GM18519 (cell line): ENCODE results near the gene TUSC2.
A peak's percentile ranks its signal among the peaks of the same experiment; 100 is the strongest.
"Not testable (repeated sequence)": the region's sequence is repeated elsewhere in the genome, so short reads cannot be mapped to it uniquely, and the experiment has no call there.

Experiments
- ATAC-seq: cut with Tn5 transposase; IDR thresholded peaks from one replicate; pipeline ENCODE4 v1.9.1; 2021; ENCODE audit warnings: mild to moderate bottlenecking, moderate library complexity; ENCODE audit not compliant: unreplicated experiment, low FRiP score

TUSC2 gene

DNA sequence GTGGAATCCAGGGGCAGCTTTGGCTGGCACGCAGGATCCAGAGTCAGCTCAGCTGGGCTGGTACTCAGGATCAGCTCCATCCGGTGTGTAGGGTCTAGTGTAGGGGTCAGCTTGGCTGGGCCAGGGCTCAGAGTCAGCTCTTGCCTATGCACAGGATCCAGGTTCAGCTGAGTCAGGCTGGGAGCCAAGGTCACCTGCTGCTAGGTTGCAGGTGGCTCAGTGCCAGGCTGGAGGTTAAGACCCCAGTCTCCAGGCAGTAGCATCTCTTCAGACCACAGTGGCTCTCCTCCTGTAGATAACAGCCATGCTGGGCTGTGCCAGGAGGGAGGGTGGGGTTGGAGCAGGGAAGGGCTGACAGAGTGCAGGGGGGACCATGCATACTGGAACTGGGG, 30.6 kb downstream of the TUSC2 start:
- ATAC-seq = no peak

DNA sequence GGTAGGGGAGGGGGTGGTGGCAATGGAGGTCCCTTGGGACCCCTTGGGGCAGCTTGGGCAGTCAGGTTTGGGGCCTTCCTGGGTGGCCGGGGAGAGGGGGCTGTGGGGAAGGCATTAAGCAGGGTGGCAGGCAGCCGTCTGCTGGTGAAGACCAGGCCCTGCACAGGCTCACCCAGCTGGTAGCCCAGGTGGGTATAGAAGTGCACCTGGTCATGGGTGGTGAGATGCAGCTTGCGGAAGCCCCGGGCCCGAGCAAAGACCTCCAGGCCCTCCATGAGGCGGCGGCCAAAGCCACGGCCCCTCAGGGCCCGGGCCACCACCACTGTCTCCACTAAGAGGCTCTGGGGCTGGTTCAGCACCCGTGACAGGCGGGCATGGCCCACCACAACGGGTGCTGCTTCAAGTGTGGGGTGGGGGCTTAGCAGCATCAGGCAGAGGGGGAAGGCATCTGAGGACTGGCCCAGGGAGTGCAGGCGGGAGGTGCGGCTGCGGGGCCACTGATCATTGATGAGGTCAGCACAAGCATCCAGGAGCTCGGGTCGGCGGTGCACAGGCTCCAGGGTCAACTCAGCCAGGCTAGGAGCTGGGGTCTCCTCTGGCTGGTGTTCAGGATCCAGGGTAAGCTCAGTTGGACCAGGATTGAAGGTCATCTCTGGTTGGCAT, 31.2 kb downstream of the TUSC2 start:
- no peak for ATAC-seq

DNA sequence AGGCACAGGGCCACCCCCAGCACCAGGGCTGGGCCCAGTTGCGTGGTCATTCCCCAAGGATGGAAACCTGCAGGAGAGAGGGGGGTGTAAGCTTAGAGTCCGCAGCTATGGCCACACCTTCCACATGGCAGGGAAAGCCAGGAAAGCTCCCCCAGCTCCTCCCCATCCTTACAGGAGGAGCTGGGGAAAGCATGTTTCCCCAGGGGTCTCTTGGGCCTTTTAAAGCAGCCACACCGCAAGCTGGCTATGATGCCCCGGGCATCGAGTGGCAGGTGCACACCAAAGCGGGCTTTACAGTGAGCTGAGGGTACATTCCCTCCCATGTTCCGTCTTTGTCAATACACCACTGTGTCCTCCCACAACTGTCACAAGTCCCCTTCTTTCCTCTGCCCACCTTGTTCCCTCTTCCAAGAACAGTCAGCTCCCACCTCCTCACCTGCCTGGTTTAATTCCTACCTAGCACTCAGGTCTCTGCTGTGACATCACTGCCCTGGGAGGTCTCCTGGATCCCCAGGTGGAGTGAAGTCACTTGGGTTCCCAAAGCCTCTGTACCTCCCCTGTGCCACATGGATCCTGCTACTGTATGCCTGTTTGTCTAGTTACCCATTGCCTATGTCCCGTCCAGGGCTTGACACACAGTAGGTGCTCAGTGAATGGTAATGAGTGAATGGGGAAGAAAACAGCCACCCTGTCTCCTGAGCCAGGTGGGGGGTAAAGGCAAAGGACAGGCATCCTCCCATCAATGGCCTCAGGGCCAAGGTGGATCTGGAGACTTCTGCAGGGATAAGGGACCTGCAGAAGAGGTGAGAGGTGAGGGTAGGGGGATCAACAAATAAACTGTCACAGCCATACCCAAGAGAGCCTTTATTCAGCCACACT, 32.2 kb downstream of the TUSC2 start:
- ATAC-seq = no peak

DNA sequence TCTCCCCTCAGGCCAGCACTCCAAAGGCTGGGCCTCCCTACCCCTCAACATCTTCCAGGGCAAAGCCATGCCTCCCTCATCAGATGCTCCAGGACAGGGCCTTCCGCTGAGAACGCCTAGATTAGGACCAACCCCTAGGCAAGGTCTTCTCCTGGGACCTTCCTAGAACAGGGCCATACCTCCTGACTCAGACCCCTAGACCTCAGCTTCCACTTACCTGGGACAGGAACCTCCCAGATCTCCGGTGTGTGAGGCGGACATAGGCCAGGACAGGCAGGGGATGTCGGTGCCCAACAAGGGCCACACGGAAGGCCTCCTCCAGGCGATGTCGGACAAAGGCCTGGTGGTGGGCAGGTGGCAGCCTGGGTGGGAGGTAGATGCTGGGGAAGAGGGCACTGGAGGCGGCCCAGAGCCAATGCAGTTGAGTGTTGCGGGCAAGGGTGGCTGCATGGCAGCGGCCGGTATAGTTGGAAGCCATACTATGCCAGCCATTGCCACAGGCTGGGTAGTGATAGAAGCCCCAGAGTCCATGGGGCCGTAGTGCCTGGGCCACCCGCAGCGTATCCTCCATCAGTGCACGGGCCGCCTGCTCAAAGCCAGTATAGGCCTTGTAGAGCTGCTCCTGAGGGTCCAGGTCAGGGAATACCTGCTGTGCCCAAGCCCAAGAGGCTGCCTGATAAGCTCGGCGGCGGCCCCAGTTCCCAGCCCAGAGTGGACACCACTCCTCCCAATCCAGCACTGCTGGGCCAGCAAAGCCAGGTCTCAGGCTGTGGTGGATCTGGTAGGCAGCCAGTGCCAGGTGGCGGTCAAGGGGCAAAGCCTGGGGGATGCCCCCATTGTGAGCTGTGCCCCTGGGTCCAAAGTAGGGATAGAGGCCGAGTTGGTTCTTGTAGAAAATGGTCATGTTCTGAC, 33.3 kb downstream of the TUSC2 start:
- ATAC-seq = no peak

DNA sequence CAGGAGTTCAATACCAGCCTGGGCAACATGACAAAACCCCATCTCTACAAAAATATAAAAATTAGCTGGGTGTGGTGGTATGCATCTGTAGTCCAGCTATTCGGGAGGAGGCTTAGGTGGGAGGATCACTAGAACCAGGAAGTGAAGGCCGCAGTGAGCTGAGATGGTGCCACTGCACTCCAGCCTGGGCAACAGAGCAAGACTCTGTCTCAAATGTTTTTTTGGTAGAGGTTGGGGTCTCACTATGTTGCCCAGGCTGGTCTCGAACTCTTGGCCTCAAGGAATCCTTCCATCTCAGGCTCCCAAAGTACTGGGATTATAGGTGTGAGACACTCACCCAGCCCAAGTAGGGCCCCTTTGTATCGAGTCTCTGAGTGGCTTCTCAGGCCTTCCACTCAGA, 33.9 kb downstream of the TUSC2 start:
- ATAC-seq = no peak

DNA sequence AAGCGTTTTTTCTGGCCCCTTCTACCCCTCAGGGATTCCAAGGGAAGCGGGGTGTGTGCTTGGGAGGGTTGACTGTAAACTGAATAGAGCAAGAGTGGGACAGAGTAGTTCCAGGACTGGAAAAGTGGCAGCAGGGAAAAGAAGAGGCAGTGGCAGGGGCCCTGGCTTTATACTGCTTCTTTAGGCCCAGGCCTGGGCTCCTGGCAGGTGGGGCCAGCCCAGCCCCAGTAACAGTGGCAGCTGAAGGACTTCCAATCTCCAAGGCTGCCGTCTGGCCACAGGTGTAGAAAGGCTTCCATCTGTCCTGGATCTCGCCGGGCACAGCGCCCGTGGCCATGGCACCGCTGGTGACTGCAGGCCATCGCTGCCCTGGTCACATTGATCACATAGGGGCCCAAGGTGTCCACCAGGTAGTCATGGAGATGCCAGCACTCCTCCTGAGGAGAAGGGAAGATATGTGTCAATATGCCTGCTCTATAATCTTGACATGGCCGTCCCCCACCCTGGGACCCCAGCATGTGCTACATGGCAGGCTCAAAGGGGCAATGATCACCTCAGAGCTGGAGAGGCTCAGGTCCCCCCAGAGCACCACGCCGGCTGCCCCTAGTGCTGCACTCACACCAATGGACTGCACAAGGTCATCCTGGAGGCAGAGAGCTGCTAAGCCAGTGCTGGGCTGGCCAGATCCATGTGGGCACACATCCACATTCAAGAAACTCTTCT, 34.8 kb downstream of the TUSC2 start:
- no peak for ATAC-seq

DNA sequence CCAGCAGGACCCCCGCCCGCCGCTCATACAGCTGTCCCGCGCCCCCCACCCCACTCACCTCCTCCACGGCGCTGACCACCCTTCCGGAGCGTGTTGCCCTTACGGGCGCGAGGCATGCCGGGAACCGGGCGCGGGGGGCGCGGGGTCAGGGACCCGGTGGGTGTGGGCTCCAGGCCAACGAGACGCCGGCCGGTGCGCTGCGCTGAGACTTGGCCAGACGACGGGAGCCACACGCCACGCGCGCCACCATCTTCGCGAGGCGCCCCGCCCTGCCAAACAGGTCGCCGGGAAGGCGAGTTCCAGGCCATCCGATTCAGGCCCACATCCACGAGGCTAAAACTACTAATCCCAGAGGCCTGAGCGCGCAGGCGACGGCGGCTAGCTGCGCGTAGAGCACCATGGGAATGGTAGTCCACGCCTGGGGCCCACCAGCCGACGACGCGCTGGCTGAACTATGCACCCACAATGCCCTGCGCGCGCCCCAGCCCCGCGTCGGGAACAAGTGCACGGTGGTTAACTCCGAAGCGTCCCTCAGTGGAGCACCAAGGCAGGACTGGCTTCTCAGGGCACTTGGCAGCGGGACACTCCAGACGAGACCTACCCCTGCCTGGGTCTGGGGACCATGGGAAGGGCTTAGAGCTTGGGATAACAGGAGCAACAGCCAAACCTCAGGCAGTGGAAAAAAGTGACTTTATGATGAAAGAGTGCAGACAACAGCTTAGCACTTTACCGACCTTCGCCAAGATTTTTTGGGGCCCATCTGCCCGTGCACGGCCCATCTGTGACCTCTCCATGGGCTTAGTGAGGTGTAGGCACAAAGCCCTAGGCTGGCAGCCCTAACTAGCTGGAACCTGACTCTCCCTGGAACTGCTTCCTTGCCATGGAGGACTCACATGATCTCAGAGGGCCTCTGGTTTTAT, 35.6 kb downstream of the TUSC2 start, which contains the start of gene IFRD2:
TSS of gene IFRD2 (minus strand) at position 271 of the 920 bp plus-strand sequence. CDS start at position 116, 155 bp downstream.
- peak; percentile 83 for ATAC-seq

DNA sequence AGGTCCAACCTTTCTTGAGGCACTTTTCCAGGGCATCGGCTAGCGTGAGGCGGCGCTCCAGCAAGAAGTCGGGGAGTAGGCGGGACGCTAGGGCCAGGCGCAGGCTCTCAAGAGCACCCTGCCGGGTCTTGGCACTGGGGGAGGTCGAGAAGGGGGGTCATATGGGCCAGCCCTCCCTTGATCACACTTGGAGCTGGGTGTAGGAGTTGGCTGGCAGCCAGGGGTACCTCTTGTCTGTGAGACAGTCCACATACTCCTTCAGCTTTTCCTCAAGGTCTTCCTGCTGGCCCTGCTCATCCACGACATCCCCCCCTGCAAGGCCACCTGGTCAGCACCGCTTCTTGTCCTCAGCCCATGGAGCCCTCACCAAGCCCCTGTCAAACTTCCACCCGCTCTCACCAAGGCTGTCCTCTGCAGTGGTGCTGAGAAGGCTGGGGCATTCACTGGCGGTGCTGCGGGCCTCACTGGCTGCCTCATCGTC, 37.8 kb downstream of the TUSC2 start:
- ATAC-seq = no peak

DNA sequence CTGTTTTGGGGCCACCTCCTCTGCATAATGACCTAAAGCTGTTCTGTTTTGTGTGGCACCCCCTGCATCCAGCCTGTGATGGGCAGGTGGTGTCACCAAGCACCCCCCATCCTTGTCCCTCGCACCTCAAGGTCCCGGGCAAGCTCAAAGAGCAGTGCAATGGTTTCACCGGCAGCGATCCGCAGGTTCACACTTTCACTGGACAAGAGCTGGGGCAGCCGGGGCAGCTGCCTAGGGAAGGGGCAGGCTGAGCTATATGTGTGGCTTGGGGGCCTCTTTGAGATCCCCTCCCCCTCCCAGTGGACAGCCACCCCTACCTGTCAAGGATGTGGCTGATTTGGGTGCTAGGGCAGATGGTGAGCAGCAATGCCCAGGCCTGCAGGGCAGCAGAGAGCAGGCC, 38.9 kb downstream of the TUSC2 start:
- no peak for ATAC-seq

DNA sequence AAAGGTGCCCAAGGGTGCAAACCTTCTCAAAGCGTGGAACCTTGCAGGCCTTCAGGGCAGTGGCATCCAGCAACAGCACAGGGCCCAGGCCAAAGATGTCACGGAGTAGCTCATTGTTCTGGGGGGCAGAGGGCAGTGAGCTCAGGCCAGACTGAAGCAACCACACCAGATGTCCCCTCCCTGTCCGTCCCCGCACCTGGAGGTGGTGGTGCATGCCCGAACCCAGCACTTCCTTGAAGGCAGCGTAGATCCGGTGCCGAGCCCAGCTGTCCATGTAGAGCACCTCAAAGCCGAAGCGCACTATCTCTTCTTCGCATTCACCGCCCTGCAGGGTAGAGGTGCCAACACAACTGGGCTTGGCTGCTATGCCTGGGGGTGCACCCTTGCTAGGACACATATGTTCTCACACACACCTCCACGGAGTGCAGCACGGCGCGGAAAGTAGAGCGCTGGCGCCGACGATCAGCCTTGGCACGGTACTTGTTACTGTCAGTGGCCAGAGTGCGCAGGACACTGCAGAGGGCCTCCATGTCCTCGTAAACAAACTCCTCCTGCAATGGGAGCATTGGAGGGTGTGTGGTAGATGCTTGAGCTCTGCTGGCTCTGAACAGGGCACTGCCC, 39.5 kb downstream of the TUSC2 start:
- no peak for ATAC-seq

DNA sequence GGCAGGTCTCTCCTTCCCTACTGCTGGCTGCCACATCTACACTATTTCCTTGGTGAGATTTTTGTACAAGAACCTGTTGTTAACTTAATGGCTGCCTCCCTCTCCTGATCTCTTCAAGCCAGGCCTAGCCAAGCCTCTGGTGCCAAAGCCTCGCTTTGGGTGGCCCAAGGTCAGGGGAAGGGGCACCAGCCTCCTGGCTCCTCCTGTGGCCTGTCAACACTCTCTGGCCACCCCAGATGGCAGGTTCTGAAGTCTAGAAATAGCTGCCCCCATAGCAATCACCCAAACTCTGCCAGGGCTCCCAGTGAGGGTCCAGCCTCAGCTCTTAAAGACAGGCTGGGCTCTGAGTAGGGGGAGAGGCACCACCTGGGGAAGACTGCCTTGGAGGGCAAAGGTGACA, 40.8 kb downstream of the TUSC2 start:
- ATAC-seq = no peak

DNA sequence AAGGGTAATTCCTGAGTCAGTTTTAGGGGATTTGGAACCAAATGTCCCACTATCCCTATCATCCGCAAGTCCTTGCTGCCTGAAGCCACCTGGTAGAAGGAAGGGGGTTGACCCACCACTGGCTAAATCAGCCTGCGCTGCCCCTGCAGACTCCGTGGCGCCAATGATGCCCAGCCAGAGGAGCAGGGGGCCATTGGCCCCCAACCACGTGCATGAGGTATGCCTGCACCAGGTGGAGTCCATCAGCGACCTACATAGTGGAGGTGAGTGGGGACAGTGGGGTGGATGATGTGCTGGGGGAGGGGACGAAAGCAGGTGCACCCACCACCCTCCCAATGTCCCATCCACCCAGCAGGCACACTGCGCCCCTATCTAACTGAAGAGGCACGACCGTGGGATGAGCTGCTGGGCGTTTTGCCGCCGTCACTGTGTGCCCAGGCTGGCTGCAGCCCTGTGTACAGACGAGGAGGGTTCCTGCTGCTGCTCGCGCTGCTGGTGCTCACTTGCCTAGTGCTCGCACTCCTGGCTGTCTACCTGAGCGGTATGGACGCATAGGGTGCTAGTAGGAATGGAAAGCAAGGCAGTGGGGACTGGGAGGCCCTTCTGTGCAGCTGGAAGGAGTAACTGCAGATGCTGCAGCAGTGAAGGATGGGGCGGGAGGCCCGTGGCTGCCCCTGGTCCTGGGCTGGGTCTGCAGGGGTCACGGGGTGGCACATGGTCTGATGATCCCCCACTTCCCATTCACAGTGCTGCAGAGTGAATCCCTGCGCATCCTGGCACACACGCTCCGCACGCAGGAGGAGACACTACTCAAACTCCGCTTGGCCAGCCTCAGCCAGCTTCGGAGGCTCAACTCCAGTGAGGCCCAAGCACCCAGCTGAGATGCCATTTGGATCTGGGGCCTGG, 41.4 kb downstream of the TUSC2 start:
- ATAC-seq = no peak

DNA sequence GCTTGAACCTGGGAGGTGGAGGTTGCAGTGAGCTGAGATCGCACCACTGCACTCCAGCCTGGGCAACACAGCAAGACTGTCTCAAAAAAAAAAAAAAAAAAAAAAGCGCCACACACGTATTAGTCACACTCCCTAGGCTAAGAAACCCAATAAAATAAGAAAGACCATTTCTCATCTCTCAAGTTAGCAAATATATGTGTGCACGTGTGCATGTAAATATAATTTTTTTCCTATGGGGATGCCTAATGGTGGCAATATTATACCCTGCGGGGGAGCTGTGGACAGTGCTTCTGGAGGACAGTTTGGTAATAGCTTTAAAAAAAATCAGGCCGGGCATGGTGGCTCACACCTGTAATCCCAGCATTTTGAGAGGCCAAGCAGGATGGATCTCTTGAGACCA, 43.9 kb downstream of the TUSC2 start:
- not testable (repeated sequence) for ATAC-seq

DNA sequence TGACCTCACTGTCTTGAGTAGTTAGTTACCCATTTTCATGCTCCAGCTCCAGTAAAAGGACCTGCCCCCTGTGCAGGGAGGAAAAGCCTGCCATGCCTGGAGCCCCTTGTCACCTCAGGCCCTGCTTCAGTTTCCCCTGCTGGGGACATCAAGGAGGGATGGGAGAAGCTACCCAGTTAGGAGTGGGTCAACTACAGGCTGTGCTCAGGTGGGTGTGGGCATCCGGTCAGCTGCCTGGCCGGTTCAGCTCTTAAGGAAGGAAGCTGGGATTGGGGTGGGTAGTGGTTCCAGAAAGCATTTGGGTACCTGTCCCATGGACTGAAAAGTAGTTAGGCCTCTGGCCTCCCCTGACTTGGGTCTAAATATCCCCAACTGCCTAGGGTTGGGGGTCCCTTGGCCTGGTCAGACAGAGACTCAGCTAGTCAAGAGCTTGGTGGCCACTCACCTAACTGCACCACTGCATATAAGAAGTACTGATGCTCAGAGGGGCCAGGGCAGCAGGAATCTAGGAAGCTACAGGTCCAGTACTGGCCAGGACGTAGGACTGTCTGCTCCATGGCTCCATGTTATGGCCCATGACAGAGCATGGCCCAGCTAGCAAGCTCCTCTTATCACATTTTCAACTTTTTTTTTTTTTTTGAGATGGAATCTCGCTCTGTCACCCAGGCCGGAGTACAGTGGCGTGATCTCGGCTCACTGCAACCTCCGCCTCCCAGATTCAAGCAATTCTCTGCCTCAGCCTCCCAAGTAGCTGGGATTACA, 48.6 kb downstream of the TUSC2 start:
- no peak for ATAC-seq

DNA sequence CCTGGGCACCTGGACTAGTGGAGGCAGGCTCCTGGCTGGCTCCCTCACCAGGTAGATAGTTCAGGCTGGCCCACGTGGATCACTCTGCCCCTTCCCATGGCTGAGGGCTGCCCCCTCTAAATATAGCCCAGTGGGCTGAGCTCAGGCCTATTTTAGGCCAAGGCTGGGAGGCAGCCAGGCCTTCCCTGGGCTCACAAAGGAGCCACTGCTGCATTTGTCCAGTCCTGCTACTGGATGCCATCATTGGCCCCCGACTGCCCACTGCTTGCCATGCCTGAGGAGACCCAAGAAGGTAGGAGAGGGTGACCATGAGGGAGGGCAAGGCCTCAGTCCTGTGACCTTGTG, 49.2 kb downstream of the TUSC2 start, which contains the start of gene LSMEM2:
TSS of gene LSMEM2 (plus strand) at position 208 of the 345 bp plus-strand sequence. CDS start at position 235, 27 bp downstream.
- ATAC-seq = no peak

DNA sequence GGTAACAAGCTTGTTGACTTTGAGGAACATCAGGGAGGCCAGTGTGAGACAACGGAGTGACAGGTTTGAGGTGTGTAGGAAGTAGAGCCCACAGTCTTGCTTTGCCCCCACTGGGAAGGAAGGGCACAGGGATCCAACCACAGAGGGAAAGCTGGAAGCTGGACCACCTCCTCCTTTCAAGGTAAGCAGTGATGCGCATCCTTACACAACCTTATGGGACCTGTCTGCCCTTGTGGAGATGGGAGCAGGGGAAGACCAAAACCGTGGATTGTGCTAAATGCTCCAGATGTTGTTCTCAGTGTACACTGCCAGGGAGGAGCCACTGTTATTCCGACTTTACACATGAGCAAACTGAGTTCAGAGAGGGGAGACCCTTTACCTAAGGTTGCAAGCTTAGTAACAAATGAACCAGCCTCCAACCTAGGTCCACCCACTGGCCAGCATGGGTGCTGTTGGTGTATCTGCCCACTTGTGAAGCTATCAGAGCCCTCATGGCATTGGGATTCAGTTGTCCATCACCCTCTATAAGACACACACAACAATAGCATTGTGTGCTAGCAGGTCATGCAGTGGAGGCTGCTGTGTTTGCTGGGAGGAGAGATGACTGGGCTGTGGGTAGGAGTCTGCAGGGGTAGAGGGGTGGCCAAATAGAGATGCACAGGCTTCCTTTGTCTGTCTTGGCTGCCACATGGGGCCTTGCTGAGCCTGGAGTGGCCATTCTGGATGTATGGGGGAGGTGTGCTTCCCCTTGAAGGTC, 49.7 kb downstream of the TUSC2 start:
- no peak for ATAC-seq
